Testis (tissue), 3 donors: ENCODE data around the gene HOXD3. TPM values are rescaled to one million over a fixed set of nuclear protein-coding genes. Genes with fewer than 3 reads are reported as not detected.

Source experiments
- DNase-seq: peaks from one replicate; pipeline ENCODE4 v3.0.0-alpha.2; 2019
- H3K27ac ChIP-seq, 2 donors: fragments of 200-600 bp; sonication (generic); one replicate each; pipeline ENCODE4 v1.5.1; 2019
- H3K27me3 ChIP-seq: fragments of 200-600 bp; sonication (generic); one replicate; pipeline ENCODE4 v1.5.1; 2019
- H3K36me3 ChIP-seq: fragments of 200-600 bp; sonication (generic); one replicate; pipeline ENCODE4 v1.5.1; 2017; ENCODE audit warnings: low read depth; ENCODE audit errors: missing control alignments
- H3K4me1 ChIP-seq: fragments of 200-600 bp; sonication (generic); one replicate; pipeline ENCODE4 v1.5.1; 2019
- H3K4me3 ChIP-seq, 2 donors: fragments of 200-600 bp; sonication (generic); one replicate each; pipeline ENCODE4 v1.5.1; 2017 to 2019
- H3K9me3 ChIP-seq: fragments of 200-600 bp; sonication (generic); one replicate; pipeline ENCODE4 v1.5.1; 2017
- CTCF ChIP-seq, 3 experiments: fragments of 450-650 bp in 2 of 3; fragments of 200-600 bp in 1 of 3; sonication (generic) in 1 of 3; IDR thresholded peaks; one replicate each; pipeline ENCODE4 v1.5.1; 2016 to 2019; ENCODE audit warnings: antibody characterized with exemption in 3 of 3, mild to moderate bottlenecking in 2 of 3, moderate library complexity in 1 of 3
- POLR2A ChIP-seq: fragments of 450-650 bp; IDR thresholded peaks from one replicate; pipeline ENCODE4 v1.6.1; 2017; ENCODE audit warnings: antibody characterized with exemption, mild to moderate bottlenecking, moderate library complexity
- WGBS, 2 donors: methylation state at CpG; one replicate each; pipeline ENCODE4 v1.1.5; 2018; 5-methylcytosine and 5-hydroxymethylcytosine counted together
- intact Hi-C: fragments of 100-400 bp; cut with DNase I; formaldehyde crosslinking; loops from one replicate; pipeline ENCODE4 v1.15.1; 2023; ENCODE audit warnings: low total_unique reads
- polyA plus RNA-seq: library from polyadenylated mRNA; stranded (reverse); fragments of 350-450 nt; fragmentation: Illumina TruSeq; extraction: RNeasy Lipid Tissue Mini Kit (QIAGEN cat#74804); gene quantifications from one replicate; pipeline ENCODE4 v1.2.3, GENCODE V29; 2014; ENCODE audit warnings: low read depth, low replicate concordance; ENCODE audit not compliant: insufficient read depth
- total RNA-seq, 2 donors: library from RNA; depleted of rRNA; stranded (reverse); fragments of >200 nt; gene quantifications; one replicate each; pipeline ENCODE4 v1.2.3, GENCODE V29; 2016

The HOXD3 gene
- total and polyA plus RNA-seq, 3 donors from 2014 or later, result 2.7 to 22.3 (median 14.0) TPM

GRCh38 chr2:176122052-176122682 is 34.9 kb upstream of the HOXD3 start:
- peak overlapping the region; percentile 76 to 78 for H3K4me3 ChIP-seq
- no peaks in the 10 kb centered on the region for H3K9me3 ChIP-seq
- H3K4me1 ChIP-seq, result peaks cover 5% of the 10 kb centered on the region
- peak in 1 of 3 experiments; percentile 10 for TF ChIP-seq CTCF (IDR thresholded peaks at IDR 0.05)
- no peak for TF ChIP-seq POLR2A
- no peak for DNase-seq
- no peaks in the 10 kb centered on the region for H3K27me3 ChIP-seq
- WGBS, 2 donors, result 0% methylated on average over 17 to 47 of the region's 47 CpGs
- H3K27ac ChIP-seq, result peak overlapping the region; percentile 95 to 98
- no peaks in the 10 kb centered on the region for H3K36me3 ChIP-seq
- intact Hi-C loops, result loop anchor here (10.0 kb wide), 1 partner anchor 1033 kb away; no protein-coding TSS in a partner anchor

GRCh38 chr2:176122683-176123410 is 34.3 kb upstream of the HOXD3 start, which contains the start of gene HOXD9:
HOXD9 (plus strand) TSS chr2:176122719; CDS start chr2:176122769, 50 bp downstream.
- TF ChIP-seq CTCF (IDR thresholded peaks at IDR 0.05) (no peak), POLR2A (no peak)
- no peaks in the 10 kb centered on the region for H3K36me3 ChIP-seq
- peak; percentile 94 for DNase-seq
- WGBS, 2 donors, result 0% methylated on average over 10 to 71 of the region's 84 CpGs
- no peaks in the 10 kb centered on the region for H3K27me3 ChIP-seq
- no peaks in the 10 kb centered on the region for H3K9me3 ChIP-seq
- H3K4me1 ChIP-seq, result peaks cover 5% of the 10 kb centered on the region
- H3K27ac ChIP-seq, result peak within 1 kb of the TSS; percentile 95 to 98
- peak within 1 kb of the TSS; percentile 76 to 78 for H3K4me3 ChIP-seq
- intact Hi-C loops, result loop anchor here (10.0 kb wide), 1 partner anchor 1032 kb away; no protein-coding TSS in a partner anchor

GRCh38 chr2:176123411-176124109 is 33.5 kb upstream of the HOXD3 start:
- WGBS, 2 donors, result 5 to 12% methylated on average over 40 of the region's 40 CpGs
- H3K27ac ChIP-seq, result peak overlapping the region; percentile 95 to 98
- no peaks in the 10 kb centered on the region for H3K27me3 ChIP-seq
- no peaks in the 10 kb centered on the region for H3K9me3 ChIP-seq
- DNase-seq, result peak; percentile 56
- no peak for TF ChIP-seq POLR2A
- intact Hi-C loops, result loop anchor here (10.0 kb wide), 1 partner anchor 1031 kb away; no protein-coding TSS in a partner anchor
- H3K4me3 ChIP-seq, result peak overlapping the region; percentile 76 to 78
- peaks cover 12% of the 10 kb centered on the region for H3K4me1 ChIP-seq
- no peaks in the 10 kb centered on the region for H3K36me3 ChIP-seq

- TF ChIP-seq CTCF (IDR thresholded peaks at IDR 0.05) (no peak), POLR2A (no peak)
- peak; percentile 11 for DNase-seq
- Histone ChIP-seq H3K9me3 (no peaks in the 10 kb centered on the region), H3K36me3 (no peaks in the 10 kb centered on the region), H3K4me3 (peak overlapping the region; percentile 76 to 78), H3K27ac (peak overlapping the region; percentile 95 to 98), H3K4me1 (peaks cover 12% of the 10 kb centered on the region), H3K27me3 (no peaks in the 10 kb centered on the region)
- intact Hi-C loops, result loop anchor here (10.0 kb wide), 1 partner anchor 1030 kb away; no protein-coding TSS in a partner anchor
- WGBS, 2 donors, result 19 to 31% methylated on average over 12 to 34 of the region's 34 CpGs
Measured at GRCh38 chr2:176124110-176124946, 32.8 kb upstream of the HOXD3 start.
